Measurements from ENCODE around the gene FOXK1. TPM values are rescaled to one million over a fixed set of nuclear protein-coding genes. Genes with fewer than 3 reads are reported as not detected.
"Not testable (repeated sequence)": the region's sequence is repeated elsewhere in the genome, so short reads cannot be mapped to it uniquely, and the experiment has no call there.

Gene FOXK1
- total RNA-seq, 1 experiment from 2014 or later = 19.8 TPM

DNA sequence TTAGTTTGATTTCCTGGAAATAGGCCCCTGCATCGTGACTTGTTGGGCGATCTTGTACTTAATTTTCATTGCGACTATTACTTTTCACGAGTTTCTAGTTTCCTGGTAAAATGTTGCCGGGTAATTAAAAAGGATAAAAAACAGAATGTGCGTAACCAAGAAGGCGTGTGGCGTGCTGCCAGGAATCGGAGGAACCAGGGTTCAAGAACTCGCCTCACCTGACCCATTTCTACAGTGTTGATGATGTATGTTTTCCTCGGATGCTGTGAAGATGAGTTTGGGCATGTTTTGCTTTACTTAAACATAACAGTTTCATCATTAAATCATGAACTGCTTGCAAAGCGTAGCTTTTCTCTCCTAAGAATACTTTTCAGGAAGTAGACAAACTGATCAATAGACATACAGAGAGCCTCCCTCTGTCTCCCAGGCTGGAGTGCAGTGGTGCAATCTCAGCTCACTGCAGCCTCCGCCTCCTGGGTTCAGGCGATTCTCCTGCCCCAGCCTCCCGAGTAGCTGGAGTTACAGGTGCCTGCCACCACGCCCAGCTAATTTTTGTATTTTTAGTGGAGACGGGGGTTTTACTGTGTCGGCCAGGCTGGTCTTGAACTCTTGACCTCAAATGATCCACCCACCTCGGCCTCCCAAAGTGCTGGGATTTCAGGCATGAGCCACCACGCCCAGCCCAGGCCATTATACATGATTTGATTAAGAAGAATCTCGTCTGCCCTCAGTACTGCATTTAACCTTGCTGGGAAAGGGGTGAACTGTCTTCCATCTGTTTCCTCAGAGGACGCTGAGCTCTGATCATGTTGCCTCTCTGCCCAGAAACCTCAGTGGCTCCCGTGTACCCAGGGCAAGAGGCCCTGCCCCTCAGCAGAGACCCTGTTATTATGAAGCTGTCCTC is 9.1 kb downstream of the FOXK1 start:
- no peak for DNase-seq (ENCODE audit: low read depth)
- in situ Hi-C loops (cut with HindIII; ENCODE audit: low pct_unique_long_range_greater_than_20kb, low sequenced_read_pairs) = loop anchor here (5.0 kb wide), 1 partner anchor 56 kb away; no protein-coding TSS in a partner anchor

DNA sequence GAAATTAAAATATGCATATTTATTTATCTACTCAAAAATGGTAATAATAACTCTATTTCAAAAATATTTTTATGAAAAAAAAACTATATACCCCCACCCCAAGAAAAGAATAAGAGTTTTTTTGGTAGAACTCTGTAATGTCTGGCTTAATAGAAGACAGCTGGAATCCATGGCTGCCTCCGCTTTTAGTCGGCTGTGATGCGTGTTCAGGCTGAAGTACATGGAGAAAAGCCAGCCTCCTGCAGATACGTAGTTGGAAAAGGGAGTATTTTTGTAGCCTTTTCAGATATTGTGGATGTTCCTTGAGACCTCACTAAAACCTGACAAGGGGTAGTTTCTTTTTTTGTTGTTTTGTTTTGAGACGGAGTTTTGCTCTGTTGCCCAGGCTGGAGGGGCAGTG is 10.0 kb downstream of the FOXK1 start:
- no peak for DNase-seq (ENCODE audit: low read depth)
- in situ Hi-C loops (cut with HindIII; ENCODE audit: low pct_unique_long_range_greater_than_20kb, low sequenced_read_pairs) = loop anchor here (5.0 kb wide), 1 partner anchor 55 kb away; no protein-coding TSS in a partner anchor

GRCh38 chr7:4692622-4693021 is 10.5 kb downstream of the FOXK1 start:
- in situ Hi-C loops (cut with HindIII; ENCODE audit: low pct_unique_long_range_greater_than_20kb, low sequenced_read_pairs) = loop anchor here (5.0 kb wide), 1 partner anchor 55 kb away; no protein-coding TSS in a partner anchor
- DNase-seq (ENCODE audit: low read depth) = not testable (repeated sequence)

GRCh38 chr7:4693152-4693551 is 11.1 kb downstream of the FOXK1 start:
- in situ Hi-C loops (cut with HindIII; ENCODE audit: low pct_unique_long_range_greater_than_20kb, low sequenced_read_pairs) = loop anchor here (5.0 kb wide), 1 partner anchor 54 kb away; no protein-coding TSS in a partner anchor
- no peak for DNase-seq (ENCODE audit: low read depth)

- DNase-seq (ENCODE audit: low read depth) = no peak
- in situ Hi-C loops (cut with HindIII; ENCODE audit: low pct_unique_long_range_greater_than_20kb, low sequenced_read_pairs) = loop anchor here (5.0 kb wide), 1 partner anchor 54 kb away; no protein-coding TSS in a partner anchor
Observed at GRCh38 chr7:4693749-4694148, 11.7 kb downstream of the FOXK1 start.

GRCh38 chr7:4694305-4694704 is 12.2 kb downstream of the FOXK1 start:
- DNase-seq (ENCODE audit: low read depth) = no peak
- in situ Hi-C loops (cut with HindIII; ENCODE audit: low pct_unique_long_range_greater_than_20kb, low sequenced_read_pairs) = loop anchor here (5.0 kb wide), 1 partner anchor 53 kb away; no protein-coding TSS in a partner anchor

- in situ Hi-C loops (cut with HindIII; ENCODE audit: low pct_unique_long_range_greater_than_20kb, low sequenced_read_pairs) = no loop called here
- DNase-seq (ENCODE audit: low read depth) = no peak
Observed at GRCh38 chr7:4698707-4699275, 16.7 kb downstream of the FOXK1 start.

DNA sequence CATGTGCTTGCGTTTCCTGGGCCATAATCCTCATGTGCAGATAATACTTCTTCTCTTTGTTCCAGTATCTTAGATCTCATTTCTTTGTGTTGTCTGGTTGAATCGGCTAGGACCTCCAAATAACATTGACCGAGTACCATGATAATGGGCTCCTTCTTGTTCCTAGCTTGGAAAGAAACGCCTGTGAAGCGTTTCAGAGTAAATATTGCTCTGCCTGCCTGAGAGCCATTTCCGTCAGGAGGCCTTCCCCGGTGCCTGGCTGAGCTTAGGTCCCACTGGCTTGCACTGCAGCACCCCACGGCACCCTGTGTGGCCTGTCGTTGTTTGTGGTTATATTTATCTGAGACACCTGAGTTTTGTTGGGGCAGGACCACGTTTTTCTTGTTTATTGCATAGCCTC is 17.7 kb downstream of the FOXK1 start:
- in situ Hi-C loops (cut with HindIII; ENCODE audit: low pct_unique_long_range_greater_than_20kb, low sequenced_read_pairs) = no loop called here
- DNase-seq (ENCODE audit: low read depth) = no peak

DNA sequence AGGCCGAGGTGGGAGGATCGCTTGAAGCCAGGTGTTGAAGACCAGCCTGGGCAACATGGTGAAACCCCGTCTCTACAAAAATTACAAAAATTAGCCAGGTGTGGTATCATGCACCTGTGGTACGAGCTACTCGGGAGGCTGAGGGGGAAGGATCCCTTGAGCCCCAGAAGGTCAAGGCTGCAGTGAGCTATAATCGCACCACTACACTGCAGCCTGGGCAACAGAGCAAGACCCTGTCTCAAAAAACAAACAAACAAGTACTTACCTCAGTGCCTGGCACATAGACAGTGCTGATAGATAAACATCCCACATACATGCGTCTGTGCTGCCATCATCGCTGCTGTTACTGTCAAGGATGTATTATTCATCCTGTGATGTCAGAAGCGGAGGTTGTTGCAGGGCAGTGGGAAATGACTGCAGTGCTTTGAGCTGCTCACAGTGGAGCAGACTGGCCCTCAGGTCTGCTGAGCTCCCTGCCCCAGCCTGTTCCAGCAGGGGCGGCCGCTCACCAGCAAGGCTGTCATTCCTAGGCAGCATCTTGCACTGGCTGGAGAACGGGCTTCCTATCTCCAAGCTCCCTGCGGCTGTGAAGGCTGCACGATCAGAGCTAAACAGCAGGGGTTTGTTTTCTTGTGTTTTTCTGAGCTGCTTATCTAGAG is 18.6 kb downstream of the FOXK1 start:
- in situ Hi-C loops (cut with HindIII; ENCODE audit: low pct_unique_long_range_greater_than_20kb, low sequenced_read_pairs) = no loop called here
- peak; percentile 14 for DNase-seq (ENCODE audit: low read depth)

- in situ Hi-C loops (cut with HindIII; ENCODE audit: low pct_unique_long_range_greater_than_20kb, low sequenced_read_pairs) = no loop called here
- no peak for DNase-seq (ENCODE audit: low read depth)
Observed at GRCh38 chr7:4702961-4703512, 20.9 kb downstream of the FOXK1 start.

GRCh38 chr7:4703532-4703931 is 21.4 kb downstream of the FOXK1 start:
- in situ Hi-C loops (cut with HindIII; ENCODE audit: low pct_unique_long_range_greater_than_20kb, low sequenced_read_pairs) = no loop called here
- DNase-seq (ENCODE audit: low read depth) = no peak

- DNase-seq (ENCODE audit: low read depth) = no peak
- in situ Hi-C loops (cut with HindIII; ENCODE audit: low pct_unique_long_range_greater_than_20kb, low sequenced_read_pairs) = no loop called here
Observed at GRCh38 chr7:4706384-4707216, 24.5 kb downstream of the FOXK1 start.

- DNase-seq (ENCODE audit: low read depth) = no peak
- in situ Hi-C loops (cut with HindIII; ENCODE audit: low pct_unique_long_range_greater_than_20kb, low sequenced_read_pairs) = no loop called here
Observed at GRCh38 chr7:4707217-4707741, 25.2 kb downstream of the FOXK1 start.

DNA sequence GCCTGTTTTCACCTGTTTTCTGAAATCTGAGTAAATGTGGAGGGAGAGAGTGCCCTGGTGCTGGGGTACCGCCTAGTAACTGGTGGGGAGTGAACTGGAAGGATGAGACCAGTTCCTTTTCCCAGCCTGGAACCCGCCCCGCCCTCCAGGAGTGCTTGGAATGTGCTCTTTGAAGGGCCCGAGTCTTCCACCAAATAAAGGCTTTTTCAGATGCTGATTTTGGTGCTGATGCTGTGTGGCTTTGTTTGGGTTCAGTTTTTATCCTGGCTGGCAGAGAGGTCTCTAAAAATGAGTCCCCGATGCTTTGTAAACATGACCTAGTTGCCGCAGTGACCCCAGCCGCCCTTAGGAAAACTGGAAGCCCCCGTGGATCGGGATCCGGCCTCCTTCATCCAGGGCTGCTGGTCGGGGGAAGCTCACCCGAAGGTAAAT is 25.9 kb downstream of the FOXK1 start:
- DNase-seq (ENCODE audit: low read depth) = no peak
- in situ Hi-C loops (cut with HindIII; ENCODE audit: low pct_unique_long_range_greater_than_20kb, low sequenced_read_pairs) = no loop called here

DNA sequence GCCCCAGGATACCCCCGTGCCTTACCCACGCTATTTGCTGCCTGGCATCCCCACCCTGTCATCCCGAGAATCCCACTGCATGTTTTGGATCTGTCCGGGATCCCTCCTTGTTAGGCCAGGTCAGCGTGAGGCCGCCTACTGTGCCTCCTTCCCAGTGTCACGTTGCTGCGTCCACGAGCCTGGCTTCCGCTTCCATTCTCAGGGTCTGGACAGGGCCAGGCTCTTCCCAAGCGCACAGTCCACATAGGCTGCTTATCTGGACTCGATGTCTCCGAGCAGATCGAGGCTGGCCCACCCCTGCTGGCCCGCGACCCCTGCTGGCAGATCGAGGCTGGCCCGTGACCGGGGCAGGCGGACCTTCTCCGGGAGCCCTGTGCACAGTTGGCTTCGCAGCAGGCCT is 27.1 kb downstream of the FOXK1 start:
- DNase-seq (ENCODE audit: low read depth) = no peak
- in situ Hi-C loops (cut with HindIII; ENCODE audit: low pct_unique_long_range_greater_than_20kb, low sequenced_read_pairs) = no loop called here

- DNase-seq (ENCODE audit: low read depth) = no peak
- in situ Hi-C loops (cut with HindIII; ENCODE audit: low pct_unique_long_range_greater_than_20kb, low sequenced_read_pairs) = no loop called here
Observed at GRCh38 chr7:4711093-4711492, 29.0 kb downstream of the FOXK1 start.

- in situ Hi-C loops (cut with HindIII; ENCODE audit: low pct_unique_long_range_greater_than_20kb, low sequenced_read_pairs) = no loop called here
- no peak for DNase-seq (ENCODE audit: low read depth)
Observed at GRCh38 chr7:4711634-4712033, 29.5 kb downstream of the FOXK1 start.
